Spinal cord (tissue), 10 donors: Measurements from ENCODE around the gene PLCXD3. TPM values are rescaled to one million over a fixed set of nuclear protein-coding genes. Genes with fewer than 3 reads are reported as not detected.
A peak's percentile ranks its signal among the peaks of the same experiment; 100 is the strongest.
"Not testable (repeated sequence)": the region's sequence is repeated elsewhere in the genome, so short reads cannot be mapped to it uniquely, and the experiment has no call there.

ENCODE experiments used
- DNase-seq, 6 donors: peaks; one replicate each; pipeline versions ENCODE4 v3.0.0 to v3.0.0-alpha.2; 2013 to 2015; ENCODE audit warnings: low spot score in 6 of 6, low read depth in 4 of 6
- H3K27ac ChIP-seq: one replicate; pipeline ENCODE4 v1.5.1; 2013; ENCODE audit warnings: low read depth, low read length, control low read depth
- H3K27me3 ChIP-seq: one replicate; pipeline ENCODE4 v1.6.1; 2013; ENCODE audit warnings: low read length; ENCODE audit not compliant: control insufficient read depth, insufficient read depth
- H3K36me3 ChIP-seq: one replicate; pipeline ENCODE4 v1.6.1; 2013; ENCODE audit warnings: low read length; ENCODE audit not compliant: control insufficient read depth, insufficient read depth
- H3K4me1 ChIP-seq: one replicate; pipeline ENCODE4 v1.6.1; 2013; ENCODE audit warnings: low read length; ENCODE audit not compliant: control insufficient read depth, insufficient read depth
- H3K4me3 ChIP-seq: one replicate; pipeline ENCODE4 v1.5.1; 2013; ENCODE audit warnings: low read depth, low read length, control low read depth
- H3K9me3 ChIP-seq: one replicate; pipeline ENCODE4 v1.6.1; 2013; ENCODE audit warnings: low read length; ENCODE audit not compliant: control insufficient read depth, insufficient read depth
- WGBS: methylation state at CpG from one replicate; pipeline ENCODE4 v1.1.5; 2013; ENCODE audit warnings: missing lambda C conversion rate; ENCODE audit not compliant: insufficient coverage; 5-methylcytosine and 5-hydroxymethylcytosine counted together
- polyA plus RNA-seq, 2 donors: library from polyadenylated mRNA; unstranded; fragments of 120-200 nt; gene quantifications; one replicate each; pipeline ENCODE4 v1.2.1, GENCODE V29; 2013; ENCODE audit not compliant: insufficient read length in 2 of 2
- total RNA-seq, 2 donors: library from RNA; depleted of rRNA in 1 of 2; stranded (reverse); fragments of 120-200 nt in 1 of 2; fragments of >200 nt in 1 of 2; gene quantifications; one replicate each; pipeline versions ENCODE4 v1.2.3 to v1.2.4, GENCODE V29; 2013 to 2014
- donor health status: healthy.

PLCXD3 gene
- total and polyA plus RNA-seq, 4 donors: 4.4 to 25.9 (median 11.7) TPM

GRCh38 chr5:41507501-41507900 is 2.9 kb downstream of the PLCXD3 start:
- Histone ChIP-seq H3K4me1 (peaks cover 12% of the 10 kb centered on the region), H3K36me3 (no peaks in the 10 kb centered on the region), H3K27ac (no peak overlapping the region), H3K27me3 (peaks cover 14% of the 10 kb centered on the region), H3K9me3 (no peaks in the 10 kb centered on the region), H3K4me3 (no peak overlapping the region)
- WGBS: 83% methylated on average over 3 of the region's 3 CpGs
- peak in 1 of 6 donors; percentile 45 for DNase-seq

GRCh38 chr5:41503860-41504259 is 6.5 kb downstream of the PLCXD3 start:
- peak in 1 of 6 donors; percentile 7 for DNase-seq
- H3K36me3 ChIP-seq: no peaks in the 10 kb centered on the region
- H3K4me1 ChIP-seq: no peaks in the 10 kb centered on the region
- no peak overlapping the region for H3K4me3 ChIP-seq
- H3K27me3 ChIP-seq: no peaks in the 10 kb centered on the region
- H3K27ac ChIP-seq: no peak overlapping the region
- H3K9me3 ChIP-seq: no peaks in the 10 kb centered on the region

- Histone ChIP-seq H3K27ac (no peak overlapping the region), H3K36me3 (no peaks in the 10 kb centered on the region), H3K9me3 (no peaks in the 10 kb centered on the region), H3K27me3 (no peaks in the 10 kb centered on the region), H3K4me3 (no peak overlapping the region), H3K4me1 (no peaks in the 10 kb centered on the region)
- DNase-seq: no peak
- no CpG with 5 or more reads among the region's 2 CpGs for WGBS
Measured at GRCh38 chr5:41503310-41503709, 7.1 kb downstream of the PLCXD3 start.

GRCh38 chr5:41493490-41494126 is 16.8 kb downstream of the PLCXD3 start:
- not testable (repeated sequence) for H3K4me3 ChIP-seq, DNase-seq, H3K4me1 ChIP-seq, H3K27ac ChIP-seq, H3K27me3 ChIP-seq, H3K9me3 ChIP-seq, H3K36me3 ChIP-seq
- 89% methylated on average over 23 of the region's 24 CpGs for WGBS

GRCh38 chr5:41485533-41485932 is 24.9 kb downstream of the PLCXD3 start:
- no peaks in the 10 kb centered on the region for H3K4me1 ChIP-seq
- H3K4me3 ChIP-seq: no peak overlapping the region
- no peaks in the 10 kb centered on the region for H3K9me3 ChIP-seq
- no peaks in the 10 kb centered on the region for H3K36me3 ChIP-seq
- no peaks in the 10 kb centered on the region for H3K27me3 ChIP-seq
- H3K27ac ChIP-seq: no peak overlapping the region
- 94% methylated on average over 2 of the region's 3 CpGs for WGBS
- DNase-seq: no peak

GRCh38 chr5:41482715-41483114 is 27.7 kb downstream of the PLCXD3 start:
- Histone ChIP-seq H3K9me3 (no peaks in the 10 kb centered on the region), H3K4me3 (no peak overlapping the region), H3K36me3 (no peaks in the 10 kb centered on the region), H3K27ac (no peak overlapping the region), H3K4me1 (no peaks in the 10 kb centered on the region), H3K27me3 (no peaks in the 10 kb centered on the region)
- no CpG with 5 or more reads among the region's 2 CpGs for WGBS
- no peak for DNase-seq

- Histone ChIP-seq H3K9me3 (no peaks in the 10 kb centered on the region), H3K27ac (no peak overlapping the region), H3K4me1 (no peaks in the 10 kb centered on the region), H3K4me3 (no peak overlapping the region), H3K27me3 (no peaks in the 10 kb centered on the region), H3K36me3 (no peaks in the 10 kb centered on the region)
- WGBS: no CpG with 5 or more reads among the region's 6 CpGs
- DNase-seq: no peak
Measured at GRCh38 chr5:41482173-41482572, 28.2 kb downstream of the PLCXD3 start.

- not testable (repeated sequence) for H3K4me3 ChIP-seq, H3K4me1 ChIP-seq, H3K27me3 ChIP-seq, H3K9me3 ChIP-seq, DNase-seq, H3K36me3 ChIP-seq, H3K27ac ChIP-seq
- WGBS: no CpG with 5 or more reads among the region's 1 CpG
Measured at GRCh38 chr5:41471571-41472208, 38.7 kb downstream of the PLCXD3 start.

- WGBS: no CpG with 5 or more reads among the region's 3 CpGs
Measured at GRCh38 chr5:41465493-41466171, 44.8 kb downstream of the PLCXD3 start.

GRCh38 chr5:41459557-41459956 is 50.8 kb downstream of the PLCXD3 start:
- Histone ChIP-seq H3K9me3 (no peaks in the 10 kb centered on the region), H3K4me3 (no peak overlapping the region), H3K36me3 (no peaks in the 10 kb centered on the region), H3K4me1 (no peaks in the 10 kb centered on the region), H3K27ac (no peak overlapping the region), H3K27me3 (no peaks in the 10 kb centered on the region)
- no peak for DNase-seq
- WGBS: no CpG with 5 or more reads among the region's 1 CpG

More at GRCh38 chr5:41465493-41466171, 44.8 kb downstream of the PLCXD3 start:
- no peaks in the 10 kb centered on the region for H3K9me3 ChIP-seq
- no peak overlapping the region for H3K27ac ChIP-seq
- H3K4me1 ChIP-seq: no peaks in the 10 kb centered on the region
- no peaks in the 10 kb centered on the region for H3K27me3 ChIP-seq
- H3K4me3 ChIP-seq: no peak overlapping the region
- DNase-seq: no peak
- no peaks in the 10 kb centered on the region for H3K36me3 ChIP-seq
